ENCODE results near the gene NADSYN1. TPM values are rescaled to one million over a fixed set of nuclear protein-coding genes. Genes with fewer than 3 reads are reported as not detected.

Gene NADSYN1
- total RNA-seq, 1 donor from 2014 or later: 87.9 TPM

- H3K4me1 Mint-ChIP-seq (ENCODE audit: low read depth, unreplicated experiment): peaks cover 18% of the 10 kb centered on the region
- H3K4me1 ChIP-seq (ENCODE audit: insufficient read depth, low read length): peaks cover 11% of the 10 kb centered on the region
- H3K9me3 ChIP-seq (ENCODE audit: insufficient read depth, low read depth, low read length): no peaks in the 10 kb centered on the region
- TF ChIP-seq CTCF (IDR thresholded peaks at IDR 0.05; ENCODE audit: insufficient read depth, low read depth, low read length): no peak
- TF ChIP-seq EZH2 (IDR thresholded peaks at IDR 0.05; ENCODE audit: insufficient read depth, low read length): no peak
- no peak overlapping the region for H2AFZ ChIP-seq (ENCODE audit: low read depth, low read length)
- H3K36me3 Mint-ChIP-seq (ENCODE audit: low read depth, unreplicated experiment): peaks cover 54% of the 10 kb centered on the region
- H3K4me3 Mint-ChIP-seq (ENCODE audit: unreplicated experiment): no peak overlapping the region
- no peaks in the 10 kb centered on the region for H3K79me2 ChIP-seq (ENCODE audit: insufficient read depth, low read length)
- no peak overlapping the region for H3K27ac Mint-ChIP-seq (ENCODE audit: unreplicated experiment)
- H3K4me2 ChIP-seq (ENCODE audit: low read length): no peak overlapping the region
- no peak overlapping the region for H3K27ac ChIP-seq (ENCODE audit: low read depth, low read length)
- no peaks in the 10 kb centered on the region for H3K27me3 ChIP-seq (ENCODE audit: insufficient read depth, low read length)
- H3K4me3 ChIP-seq (ENCODE audit: insufficient read depth, low read depth, low read length): no peak overlapping the region
- no peak for FAIRE-seq
- H4K20me1 ChIP-seq (ENCODE audit: insufficient read depth, low read length): peaks cover 10% of the 10 kb centered on the region
- peaks cover 7% of the 10 kb centered on the region for H3K36me3 ChIP-seq (ENCODE audit: insufficient read depth, low read length)
- no peak for DNase-seq (ENCODE audit: low read depth)
- H3K9me3 Mint-ChIP-seq (ENCODE audit: unreplicated experiment): peaks cover 2% of the 10 kb centered on the region
- no peak overlapping the region for H3K9ac ChIP-seq (ENCODE audit: low read length)
- no peaks in the 10 kb centered on the region for H3K27me3 Mint-ChIP-seq (ENCODE audit: low read depth, unreplicated experiment)
These were observed 38.9 kb downstream of the NADSYN1 start for GRCh38 chr11:71491940-71492339.

GRCh38 chr11:71495286-71496230 lies 42.6 kb downstream of the NADSYN1 start:
- H3K9me3 ChIP-seq (ENCODE audit: insufficient read depth, low read depth, low read length): no peaks in the 10 kb centered on the region
- H3K27ac ChIP-seq (ENCODE audit: low read depth, low read length): no peak overlapping the region
- no peaks in the 10 kb centered on the region for H3K27me3 Mint-ChIP-seq (ENCODE audit: low read depth, unreplicated experiment)
- peaks cover 4% of the 10 kb centered on the region for H3K9me3 Mint-ChIP-seq (ENCODE audit: unreplicated experiment)
- H3K79me2 ChIP-seq (ENCODE audit: insufficient read depth, low read length): no peaks in the 10 kb centered on the region
- H3K4me3 Mint-ChIP-seq (ENCODE audit: unreplicated experiment): no peak overlapping the region
- no peak overlapping the region for H3K27ac Mint-ChIP-seq (ENCODE audit: unreplicated experiment)
- H3K36me3 ChIP-seq (ENCODE audit: insufficient read depth, low read length): peaks cover 15% of the 10 kb centered on the region
- H3K27me3 ChIP-seq (ENCODE audit: insufficient read depth, low read length): no peaks in the 10 kb centered on the region
- FAIRE-seq (no peak), DNase-seq (ENCODE audit: low read depth) (no peak)
- no peak overlapping the region for H3K4me3 ChIP-seq (ENCODE audit: insufficient read depth, low read depth, low read length)
- TF ChIP-seq EZH2 (IDR thresholded peaks at IDR 0.05; ENCODE audit: insufficient read depth, low read length) (no peak), CTCF (IDR thresholded peaks at IDR 0.05; ENCODE audit: insufficient read depth, low read depth, low read length) (no peak)
- no peak overlapping the region for H3K9ac ChIP-seq (ENCODE audit: low read length)
- H3K4me1 ChIP-seq (ENCODE audit: insufficient read depth, low read length): no peaks in the 10 kb centered on the region
- no peak overlapping the region for H2AFZ ChIP-seq (ENCODE audit: low read depth, low read length)
- peaks cover 58% of the 10 kb centered on the region for H3K36me3 Mint-ChIP-seq (ENCODE audit: low read depth, unreplicated experiment)
- H4K20me1 ChIP-seq (ENCODE audit: insufficient read depth, low read length): peaks cover 3% of the 10 kb centered on the region
- no peak overlapping the region for H3K4me2 ChIP-seq (ENCODE audit: low read length)
- no peaks in the 10 kb centered on the region for H3K4me1 Mint-ChIP-seq (ENCODE audit: low read depth, unreplicated experiment)

- Mint-ChIP-seq H3K4me3 (ENCODE audit: unreplicated experiment) (no peak overlapping the region), H3K36me3 (ENCODE audit: low read depth, unreplicated experiment) (peaks cover 55% of the 10 kb centered on the region), H3K4me1 (ENCODE audit: low read depth, unreplicated experiment) (no peaks in the 10 kb centered on the region), H3K27me3 (ENCODE audit: low read depth, unreplicated experiment) (no peaks in the 10 kb centered on the region), H3K9me3 (ENCODE audit: unreplicated experiment) (peaks cover 2% of the 10 kb centered on the region), H3K27ac (ENCODE audit: unreplicated experiment) (no peak overlapping the region)
- TF ChIP-seq CTCF (IDR thresholded peaks at IDR 0.05; ENCODE audit: insufficient read depth, low read depth, low read length): no peak
- no peaks in the 10 kb centered on the region for H3K4me1 ChIP-seq (ENCODE audit: insufficient read depth, low read length)
- H3K27ac ChIP-seq (ENCODE audit: low read depth, low read length): no peak overlapping the region
- no peak overlapping the region for H3K4me2 ChIP-seq (ENCODE audit: low read length)
- no peak overlapping the region for H3K4me3 ChIP-seq (ENCODE audit: insufficient read depth, low read depth, low read length)
- H4K20me1 ChIP-seq (ENCODE audit: insufficient read depth, low read length): peaks cover 3% of the 10 kb centered on the region
- H2AFZ ChIP-seq (ENCODE audit: low read depth, low read length): no peak overlapping the region
- FAIRE-seq (no peak), DNase-seq (ENCODE audit: low read depth) (no peak)
- H3K36me3 ChIP-seq (ENCODE audit: insufficient read depth, low read length): peaks cover 15% of the 10 kb centered on the region
- no peaks in the 10 kb centered on the region for H3K9me3 ChIP-seq (ENCODE audit: insufficient read depth, low read depth, low read length)
- H3K9ac ChIP-seq (ENCODE audit: low read length): no peak overlapping the region
- H3K27me3 ChIP-seq (ENCODE audit: insufficient read depth, low read length): no peaks in the 10 kb centered on the region
- H3K79me2 ChIP-seq (ENCODE audit: insufficient read depth, low read length): no peaks in the 10 kb centered on the region
These were observed 43.4 kb downstream of the NADSYN1 start for GRCh38 chr11:71496421-71496820.

Measured in astrocyte (in vitro differentiated cells and primary cell).